Panc1 (cell line): ENCODE measurements around the gene STPG1. TPM values are rescaled to one million over a fixed set of nuclear protein-coding genes. Genes with fewer than 3 reads are reported as not detected.

Experiments used
- ATAC-seq: fragments of 200-7000 bp; cut with Tn5 transposase; 2 replicates; pipeline ENCODE4 v1.9.1; 2020; ENCODE audit warnings: mild to moderate bottlenecking, moderate library complexity
- BruUV-seq: library from RNA; stranded (reverse); fragments of 400-500 nt; replicated peaks from 2 replicates; lab custom pipeline; 2021; lab: Mats Ljungman, UMichigan
- CTCF ChIA-PET: fragments of 300-600 bp; sonication (Branson Sonifier 250); formaldehyde crosslinking; loops from one replicate; lab custom pipeline; 2022; ENCODE audit warnings: antibody characterized with exemption; lab: Charles Lee
- POLR2A ChIA-PET: fragments of 300-600 bp; sonication (Branson Sonifier 250); formaldehyde crosslinking; loops from one replicate; lab custom pipeline; 2022; ENCODE audit warnings: antibody characterized with exemption; lab: Charles Lee
- DNase-seq: peaks from one replicate; pipeline ENCODE4 v3.0.0-alpha.2; 2010; ENCODE audit warnings: low read depth, low spot score
- H3K27ac ChIP-seq: 2 replicates; pipeline ENCODE4 v1.5.1; 2011; ENCODE audit warnings: mild to moderate bottlenecking, low read length, inconsistent platforms
- H3K27me3 ChIP-seq: fragments of 200-500 bp; sonication (Bioruptor generic); 2 replicates; pipeline ENCODE4 v1.6.0; 2014; ENCODE audit warnings: low read length, inconsistent platforms; ENCODE audit not compliant: control insufficient read depth, insufficient read depth
- H3K36me3 ChIP-seq: fragments of 200-500 bp; sonication (Bioruptor generic); 2 replicates; pipeline ENCODE4 v1.5.1; 2014; ENCODE audit warnings: inconsistent platforms, mild to moderate bottlenecking, low read length, moderate library complexity; ENCODE audit not compliant: control insufficient read depth, insufficient read depth
- H3K4me1 ChIP-seq: 2 replicates; pipeline ENCODE4 v1.5.1; 2011; ENCODE audit warnings: inconsistent platforms, mild to moderate bottlenecking, low read length, moderate library complexity; ENCODE audit not compliant: control insufficient read depth, insufficient read depth
- H3K4me3 ChIP-seq, 2 experiments: 2 replicates each; pipeline ENCODE4 v1.5.1; 2011 to 2012; ENCODE audit warnings: low read depth in 2 of 2, low read length in 2 of 2, mild to moderate bottlenecking in 2 of 2, inconsistent platforms in 1 of 2, moderate library complexity in 1 of 2
- H3K9me3 ChIP-seq: fragments of 200-500 bp; sonication (Bioruptor generic); 2 replicates; pipeline ENCODE4 v1.5.1; 2014; ENCODE audit warnings: low read depth, mild to moderate bottlenecking, inconsistent platforms, low read length, moderate library complexity; ENCODE audit not compliant: control insufficient read depth, insufficient read depth
- POLR2AphosphoS5 ChIP-seq: IDR thresholded peaks from 2 replicates; pipeline ENCODE4 v1.6.1; 2012; ENCODE audit warnings: mild to moderate bottlenecking, low read depth, low read length, moderate library complexity
- SIN3A ChIP-seq: IDR thresholded peaks from 2 replicates; pipeline ENCODE4 v1.6.1; 2012; ENCODE audit warnings: low read depth, mild to moderate bottlenecking, low read length, moderate library complexity, borderline replicate concordance; ENCODE audit not compliant: insufficient read depth
- in situ Hi-C: cut with HindIII; loops from 2 replicates; pipeline ENCODE4 v1.10.0; 2016; ENCODE audit warnings: low sequenced_read_pairs, low pct_unique_long_range_greater_than_20kb
- intact Hi-C: fragments of 100-400 bp; cut with micrococcal nuclease; formaldehyde crosslinking; loops from one replicate; pipeline ENCODE4 v1.10.0; 2022; ENCODE audit not compliant: unreplicated experiment
- total RNA-seq: library from RNA; stranded (reverse); gene quantifications from one replicate; pipeline ENCODE4 v1.2.1, GENCODE V29; 2021; ENCODE audit not compliant: unreplicated experiment
- TF ChIP-seq, protein P1 (sequence below): fragments of 450-650 bp; IDR thresholded peaks from 2 replicates; pipeline ENCODE4 v1.5.1; 2017; ENCODE audit warnings: mild to moderate bottlenecking
- TF ChIP-seq, protein P2 (sequence below), 2 experiments: IDR thresholded peaks; 2 replicates each; pipeline ENCODE4 v1.6.1; 2011 to 2012; ENCODE audit warnings: low read depth in 2 of 2, control low read depth in 1 of 2, low read length in 1 of 2, mild to moderate bottlenecking in 1 of 2, moderate library complexity in 1 of 2; ENCODE audit not compliant: insufficient read depth in 1 of 2

The STPG1 gene
- total RNA-seq, 1 experiment from 2014 or later: 9.9 TPM

DNA sequence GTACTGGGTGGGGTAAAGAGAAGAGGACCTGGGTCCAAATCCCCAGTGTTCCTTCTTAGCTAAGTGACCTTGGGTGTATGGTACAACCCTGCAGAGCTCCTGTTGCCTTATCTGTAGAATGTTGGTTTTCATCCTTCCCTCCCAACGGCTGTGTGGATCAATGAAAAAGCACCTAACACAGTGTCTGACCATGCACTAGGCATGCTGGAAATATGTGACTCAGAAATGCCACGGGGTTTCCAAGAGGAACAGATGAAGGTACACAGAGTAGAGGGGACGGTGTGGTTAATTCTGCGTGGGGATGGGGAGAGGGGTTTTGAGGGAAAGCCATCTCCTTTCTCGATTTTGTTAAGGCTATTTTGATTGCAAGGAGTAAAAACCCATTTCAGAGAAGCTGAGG lies 10.6 kb upstream of the STPG1 start:
- no peaks in the 10 kb centered on the region for H3K9me3 ChIP-seq
- intact Hi-C loops: no loop called here
- no peak overlapping the region for H3K4me3 ChIP-seq
- H3K27me3 ChIP-seq: no peaks in the 10 kb centered on the region
- BruUV-seq: no TSS peak
- ChIA-PET POLR2A (no interaction called here), CTCF (interaction anchor here (0.6 kb wide), 1 partner anchor 117 kb away, joined by 3 read pairs; no protein-coding TSS in a partner anchor)
- ATAC-seq (no peak), DNase-seq (no peak)
- in situ Hi-C loops: no loop called here
- no peaks in the 10 kb centered on the region for H3K4me1 ChIP-seq
- H3K27ac ChIP-seq: no peak overlapping the region
- H3K36me3 ChIP-seq: no peaks in the 10 kb centered on the region
- TF ChIP-seq, protein P1, sequence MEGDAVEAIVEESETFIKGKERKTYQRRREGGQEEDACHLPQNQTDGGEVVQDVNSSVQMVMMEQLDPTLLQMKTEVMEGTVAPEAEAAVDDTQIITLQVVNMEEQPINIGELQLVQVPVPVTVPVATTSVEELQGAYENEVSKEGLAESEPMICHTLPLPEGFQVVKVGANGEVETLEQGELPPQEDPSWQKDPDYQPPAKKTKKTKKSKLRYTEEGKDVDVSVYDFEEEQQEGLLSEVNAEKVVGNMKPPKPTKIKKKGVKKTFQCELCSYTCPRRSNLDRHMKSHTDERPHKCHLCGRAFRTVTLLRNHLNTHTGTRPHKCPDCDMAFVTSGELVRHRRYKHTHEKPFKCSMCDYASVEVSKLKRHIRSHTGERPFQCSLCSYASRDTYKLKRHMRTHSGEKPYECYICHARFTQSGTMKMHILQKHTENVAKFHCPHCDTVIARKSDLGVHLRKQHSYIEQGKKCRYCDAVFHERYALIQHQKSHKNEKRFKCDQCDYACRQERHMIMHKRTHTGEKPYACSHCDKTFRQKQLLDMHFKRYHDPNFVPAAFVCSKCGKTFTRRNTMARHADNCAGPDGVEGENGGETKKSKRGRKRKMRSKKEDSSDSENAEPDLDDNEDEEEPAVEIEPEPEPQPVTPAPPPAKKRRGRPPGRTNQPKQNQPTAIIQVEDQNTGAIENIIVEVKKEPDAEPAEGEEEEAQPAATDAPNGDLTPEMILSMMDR: no peak
- TF ChIP-seq, protein P2, sequence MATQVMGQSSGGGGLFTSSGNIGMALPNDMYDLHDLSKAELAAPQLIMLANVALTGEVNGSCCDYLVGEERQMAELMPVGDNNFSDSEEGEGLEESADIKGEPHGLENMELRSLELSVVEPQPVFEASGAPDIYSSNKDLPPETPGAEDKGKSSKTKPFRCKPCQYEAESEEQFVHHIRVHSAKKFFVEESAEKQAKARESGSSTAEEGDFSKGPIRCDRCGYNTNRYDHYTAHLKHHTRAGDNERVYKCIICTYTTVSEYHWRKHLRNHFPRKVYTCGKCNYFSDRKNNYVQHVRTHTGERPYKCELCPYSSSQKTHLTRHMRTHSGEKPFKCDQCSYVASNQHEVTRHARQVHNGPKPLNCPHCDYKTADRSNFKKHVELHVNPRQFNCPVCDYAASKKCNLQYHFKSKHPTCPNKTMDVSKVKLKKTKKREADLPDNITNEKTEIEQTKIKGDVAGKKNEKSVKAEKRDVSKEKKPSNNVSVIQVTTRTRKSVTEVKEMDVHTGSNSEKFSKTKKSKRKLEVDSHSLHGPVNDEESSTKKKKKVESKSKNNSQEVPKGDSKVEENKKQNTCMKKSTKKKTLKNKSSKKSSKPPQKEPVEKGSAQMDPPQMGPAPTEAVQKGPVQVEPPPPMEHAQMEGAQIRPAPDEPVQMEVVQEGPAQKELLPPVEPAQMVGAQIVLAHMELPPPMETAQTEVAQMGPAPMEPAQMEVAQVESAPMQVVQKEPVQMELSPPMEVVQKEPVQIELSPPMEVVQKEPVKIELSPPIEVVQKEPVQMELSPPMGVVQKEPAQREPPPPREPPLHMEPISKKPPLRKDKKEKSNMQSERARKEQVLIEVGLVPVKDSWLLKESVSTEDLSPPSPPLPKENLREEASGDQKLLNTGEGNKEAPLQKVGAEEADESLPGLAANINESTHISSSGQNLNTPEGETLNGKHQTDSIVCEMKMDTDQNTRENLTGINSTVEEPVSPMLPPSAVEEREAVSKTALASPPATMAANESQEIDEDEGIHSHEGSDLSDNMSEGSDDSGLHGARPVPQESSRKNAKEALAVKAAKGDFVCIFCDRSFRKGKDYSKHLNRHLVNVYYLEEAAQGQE (IDR thresholded peaks at IDR 0.05; ENCODE audit: insufficient read depth in 1 of 2, low read depth in 2 of 2, low read length in 1 of 2): no peak
- TF ChIP-seq SIN3A: no peak

DNA sequence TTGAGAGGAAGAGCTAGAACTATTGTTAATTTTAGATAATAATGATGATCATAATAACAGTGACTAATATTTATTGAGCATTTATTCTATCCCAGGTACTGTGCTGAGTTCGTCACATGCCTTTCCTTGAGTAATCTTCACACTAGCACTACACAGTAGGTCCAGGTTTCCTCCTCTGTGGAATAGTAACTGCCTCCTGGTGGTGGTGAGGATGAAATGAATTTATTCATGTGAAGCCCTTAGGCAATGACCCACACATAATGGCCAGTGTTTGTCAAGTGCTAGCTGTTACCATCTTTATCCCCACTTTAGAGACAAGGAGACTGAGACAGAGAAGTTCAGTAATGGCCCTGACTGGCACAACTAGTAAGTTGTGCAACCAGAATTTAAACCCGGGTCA lies 7.9 kb upstream of the STPG1 start:
- Histone ChIP-seq H3K4me1 (peaks cover 13% of the 10 kb centered on the region; the same call in 1 of the 2 replicates), H3K27me3 (no peaks in the 10 kb centered on the region), H3K9me3 (no peaks in the 10 kb centered on the region), H3K4me3 (no peak overlapping the region), H3K27ac (no peak overlapping the region), H3K36me3 (no peaks in the 10 kb centered on the region)
- DNase-seq: no peak
- ATAC-seq: no peak
- intact Hi-C loops: no loop called here
- BruUV-seq: no TSS peak
- in situ Hi-C loops: no loop called here
- no peak for TF ChIP-seq POLR2AphosphoS5
- TF ChIP-seq, protein P1: peak; percentile 37
- ChIA-PET CTCF (interaction anchor here (0.6 kb wide), 1 partner anchor 271 kb away, joined by 6 read pairs; no protein-coding TSS in a partner anchor), POLR2A (no interaction called here)
